ENCODE results near the gene KRAS. TPM values are rescaled to one million over a fixed set of nuclear protein-coding genes. Genes with fewer than 3 reads are reported as not detected.

Gene KRAS
- total RNA-seq, 1 experiment from 2014 or later: 47.5 TPM

- Histone ChIP-seq H3K79me2 (ENCODE audit: insufficient read depth, low read length) (no peaks in the 10 kb centered on the region), H2BK12ac (ENCODE audit: insufficient read length, low read depth, low read length) (no peak overlapping the region), H3K9ac (ENCODE audit: extremely low read depth, insufficient read length, low read length) (no peak overlapping the region), H3K27ac (ENCODE audit: insufficient read length, low read depth, low read length) (no peak overlapping the region), H4K20me1 (ENCODE audit: control insufficient read depth, insufficient read depth, insufficient read length) (no peaks in the 10 kb centered on the region), H3K79me1 (ENCODE audit: insufficient read depth, low read depth, low read length, poor library complexity, severe bottlenecking) (no peaks in the 10 kb centered on the region), H3K18ac (ENCODE audit: insufficient read length, low read depth, low read length) (no peak overlapping the region), H3K27me3 (ENCODE audit: insufficient read depth, low read length) (no peaks in the 10 kb centered on the region), H4K91ac (ENCODE audit: insufficient read length, low read depth, low read length) (no peak overlapping the region), H3K14ac (ENCODE audit: insufficient read depth, low read length) (no peak overlapping the region), H3K4me2 (ENCODE audit: insufficient read depth, insufficient read length, low read length) (no peak overlapping the region), H3T11ph (ENCODE audit: low read length) (no peak overlapping the region), H3K23ac (ENCODE audit: insufficient read length, low read depth, low read length) (no peak overlapping the region), H2AFZ (ENCODE audit: low read length) (no peak overlapping the region), H3K4ac (ENCODE audit: low read depth, low read length) (no peak overlapping the region), H2BK20ac (ENCODE audit: low read depth, low read length, poor library complexity, severe bottlenecking) (no peak overlapping the region), H3K23me2 (ENCODE audit: insufficient read length, low read depth, low read length, poor library complexity, severe bottlenecking) (no peaks in the 10 kb centered on the region), H4K8ac (replicated peaks; ENCODE audit: insufficient read length, low read depth, low read length) (no peak overlapping the region), H3K56ac (ENCODE audit: insufficient read length, low read depth, low read length) (no peak overlapping the region), H2BK5ac (ENCODE audit: insufficient read length, low read length) (no peak overlapping the region), H2AK5ac (ENCODE audit: insufficient read length, low read length) (no peak overlapping the region), H4K5ac (ENCODE audit: insufficient read length, low read depth, low read length) (no peak overlapping the region), H3K9me3 (ENCODE audit: control insufficient read depth, low read depth, low read length) (no peaks in the 10 kb centered on the region), H2BK120ac (ENCODE audit: low read depth, low read length, poor library complexity, severe bottlenecking) (no peak overlapping the region), H2BK15ac (ENCODE audit: low read depth, low read length) (no peak overlapping the region), H3K4me1 (ENCODE audit: insufficient read depth, low read length) (no peaks in the 10 kb centered on the region)
- Mint-ChIP-seq H3K4me1 (peaks cover 4 to 5% of the 10 kb centered on the region in 2 experiments; a peak in 3 of 4 replicates), H3K36me3 (ENCODE audit: insufficient read depth in 1 of 3, low read depth in 3 of 3) (no peaks in the 10 kb centered on the region), H3K27me3 (ENCODE audit: low read depth) (no peaks in the 10 kb centered on the region), H3K9me3 (no peaks in the 10 kb centered on the region), H3K27ac (no peak overlapping the region), H3K4me3 (no peak overlapping the region)
- no peak for DNase-seq
- TF ChIP-seq CTCF (conservative IDR thresholded peaks at IDR 0.05): no peak
Observed at GRCh38 chr12:25296381-25296780, 45.7 kb upstream of the KRAS start.
